HG03025 (cell line): ENCODE measurements around the gene JKAMP.

Source experiments
- ATAC-seq: cut with Tn5 transposase; IDR thresholded peaks from one replicate; pipeline ENCODE4 v1.9.1; 2021; ENCODE audit warnings: mild to moderate bottlenecking, moderate library complexity; ENCODE audit not compliant: unreplicated experiment, low FRiP score

JKAMP gene

DNA sequence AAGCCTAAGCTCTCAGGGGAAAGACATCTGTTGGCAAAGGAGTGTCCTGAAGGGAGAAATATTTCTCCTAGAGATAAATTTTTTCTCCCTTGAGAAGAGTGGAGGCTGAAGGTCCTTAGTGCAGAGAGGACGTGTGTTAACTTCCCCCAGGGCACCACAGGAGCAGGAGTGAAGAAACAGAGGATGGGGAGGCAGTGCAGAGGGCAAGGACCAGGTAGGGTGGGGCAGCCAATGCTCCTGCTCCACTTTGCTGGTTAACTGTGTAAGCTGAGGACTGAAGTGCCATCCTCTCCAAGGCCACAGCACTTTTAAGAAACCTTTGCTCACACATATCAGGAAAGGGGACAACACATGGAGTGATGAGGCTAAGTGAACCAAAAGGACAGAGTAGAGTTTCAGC, 4.2 kb upstream of the JKAMP start:
- ATAC-seq = no peak

DNA sequence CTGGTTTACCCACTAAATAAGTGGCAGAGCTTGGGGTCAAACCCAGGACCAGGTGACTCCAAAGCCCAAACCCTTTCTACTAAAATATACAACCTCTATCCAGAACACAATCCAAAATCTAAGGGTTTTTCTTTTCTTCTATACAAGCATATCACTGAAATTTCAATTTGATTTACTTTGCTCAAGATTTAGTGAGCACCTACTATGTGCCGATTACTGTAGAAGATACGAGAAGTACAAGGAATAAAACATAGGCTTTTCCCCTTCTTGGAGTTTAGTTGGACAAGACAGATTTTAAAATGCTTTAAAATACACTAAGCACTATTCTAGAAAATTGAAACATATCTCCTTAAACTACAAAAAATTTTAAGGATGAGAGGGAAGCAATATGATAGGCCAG, 2.9 kb upstream of the JKAMP start:
- no peak for ATAC-seq

- ATAC-seq = no peak
Measured at GRCh38 chr14:59481871-59482540, 2.3 kb upstream of the JKAMP start.

DNA sequence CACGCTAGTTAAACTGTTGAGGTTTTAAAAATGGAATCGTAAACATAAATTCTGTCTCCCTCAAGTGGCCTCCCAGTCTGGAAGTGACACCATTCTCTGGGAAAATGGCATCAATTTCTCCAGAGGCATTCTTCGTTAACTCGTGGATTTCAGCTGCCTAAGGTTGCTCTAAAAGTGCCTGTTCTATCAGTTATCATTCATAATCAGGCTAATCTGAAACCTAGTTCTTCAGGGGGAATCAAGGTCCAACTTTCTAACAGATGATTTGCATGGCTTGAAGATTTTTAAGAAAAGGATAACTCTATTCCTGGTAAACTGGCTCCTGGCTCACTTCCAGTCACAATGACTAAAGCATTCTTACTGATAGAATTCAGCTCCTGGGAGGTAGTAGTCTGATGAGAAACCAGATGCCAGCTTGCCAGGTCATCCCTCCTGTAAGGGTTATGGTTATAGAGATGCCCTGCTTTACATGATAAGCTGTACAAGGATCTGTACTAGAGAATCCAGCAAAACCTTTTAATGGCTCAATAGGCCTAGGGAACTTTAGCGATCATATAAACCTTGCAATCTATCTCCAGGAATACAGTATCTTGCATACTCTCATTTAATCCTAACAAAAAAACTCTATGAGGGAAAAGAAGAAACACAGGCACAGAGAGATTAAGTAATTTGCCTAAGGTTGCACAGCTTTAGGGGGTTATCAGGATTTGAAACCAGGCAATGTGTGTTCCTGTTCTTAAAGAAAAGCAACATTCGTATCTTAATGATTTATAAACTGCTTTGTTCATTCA, 1.6 kb upstream of the JKAMP start:
- ATAC-seq = no peak

GRCh38 chr14:59483363-59483762, 954 bp upstream of the JKAMP start:
- no peak for ATAC-seq

GRCh38 chr14:59484639-59485175, 390 bp downstream of the JKAMP start:
- ATAC-seq = peak; percentile 53

- ATAC-seq = no peak
Measured at GRCh38 chr14:59490756-59491155, 6.4 kb downstream of the JKAMP start.

GRCh38 chr14:59492384-59492783, 8.1 kb downstream of the JKAMP start:
- no peak for ATAC-seq

DNA sequence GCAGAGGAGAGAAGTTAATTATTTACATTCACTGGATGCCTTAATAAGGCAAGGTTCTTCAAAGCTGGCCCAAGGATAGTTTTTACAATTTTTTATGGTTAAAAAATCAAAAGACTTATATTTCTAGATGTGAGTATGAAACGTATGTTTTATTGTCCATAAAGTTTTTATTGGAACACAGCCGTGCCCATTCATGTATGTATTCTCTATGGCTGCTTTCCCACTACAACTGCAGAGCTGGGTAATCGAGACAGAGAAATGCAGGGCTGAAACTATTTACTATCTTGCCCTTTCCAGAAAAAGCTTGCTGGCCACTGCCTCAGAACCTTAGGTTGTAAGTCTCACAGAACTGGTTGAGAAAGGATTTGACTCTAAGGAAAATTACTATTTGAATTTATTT, 16.4 kb downstream of the JKAMP start:
- ATAC-seq = no peak

DNA sequence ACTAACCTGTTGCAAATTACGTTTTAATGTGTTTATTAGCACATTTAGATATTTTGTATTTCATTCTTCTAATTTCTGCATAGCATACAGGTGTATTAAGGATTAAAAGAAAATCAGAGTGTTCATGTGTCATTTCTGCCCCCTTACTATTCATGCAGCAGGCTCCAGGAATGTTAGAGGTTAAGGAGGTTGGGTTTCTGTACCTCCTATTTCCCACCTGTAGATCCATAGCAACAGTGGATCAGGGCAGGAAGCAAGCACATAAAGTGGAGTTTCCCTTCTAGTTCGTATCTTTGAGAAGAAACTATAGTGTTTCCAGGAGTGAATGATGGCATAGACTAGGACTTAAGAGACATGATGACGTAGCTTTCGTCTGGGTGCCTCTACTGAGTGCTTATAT, 18.9 kb downstream of the JKAMP start:
- no peak for ATAC-seq

- peak; percentile 63 for ATAC-seq
Measured at GRCh38 chr14:59507063-59507751, 22.9 kb downstream of the JKAMP start.

GRCh38 chr14:59507752-59508103, 23.4 kb downstream of the JKAMP start:
- no peak for ATAC-seq

DNA sequence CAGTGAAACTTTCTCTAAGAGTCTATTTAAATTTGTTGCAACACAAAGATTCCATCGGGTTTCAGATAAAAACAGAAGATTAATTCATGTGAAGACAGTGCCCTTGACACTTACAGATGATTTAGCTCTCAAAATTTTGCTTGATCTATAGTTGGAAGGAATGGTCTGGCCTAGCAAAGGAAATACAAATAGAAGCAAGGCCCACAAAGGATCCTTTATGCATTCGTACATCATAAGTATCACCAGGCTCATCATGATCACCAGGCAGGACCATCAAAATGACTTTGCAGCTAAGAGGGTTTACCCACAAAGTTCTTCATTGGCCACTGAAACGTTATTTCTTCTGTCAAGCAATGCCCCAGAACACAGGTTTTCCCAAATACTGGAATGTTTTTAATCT, 24.8 kb downstream of the JKAMP start:
- no peak for ATAC-seq

GRCh38 chr14:59510001-59510400, 25.7 kb downstream of the JKAMP start:
- no peak for ATAC-seq

- ATAC-seq = no peak
Measured at GRCh38 chr14:59510966-59511365, 26.6 kb downstream of the JKAMP start.

DNA sequence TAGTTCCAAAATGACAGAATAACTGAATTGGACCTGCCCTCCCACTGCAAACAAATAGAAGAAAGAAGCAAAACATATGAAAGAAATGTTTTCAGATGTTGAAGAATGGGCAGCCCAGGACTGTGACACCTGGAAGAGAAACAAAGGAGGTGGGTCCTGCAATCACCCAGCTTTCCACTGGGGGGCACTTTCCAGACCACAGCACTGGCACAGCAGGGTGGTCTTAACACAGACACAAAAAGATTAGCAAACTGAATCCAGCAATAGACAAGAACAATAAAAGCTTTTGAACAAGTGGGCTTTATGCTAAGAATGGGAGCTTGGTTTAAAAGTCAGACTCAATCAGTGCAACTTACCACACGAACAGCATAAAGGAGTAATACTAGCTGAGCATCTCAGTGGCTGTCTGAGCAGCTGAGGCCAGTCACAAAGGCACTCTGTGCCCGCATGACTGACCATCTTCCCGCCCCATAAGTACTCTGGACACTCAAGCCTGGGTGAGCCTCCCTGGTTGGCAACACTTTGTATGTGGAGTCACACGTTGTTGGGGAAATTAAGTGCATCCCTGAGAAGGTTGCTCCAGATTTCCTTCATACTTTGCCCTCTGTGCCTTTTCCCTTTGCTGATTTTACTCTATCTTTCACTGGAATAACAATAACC, 27.7 kb downstream of the JKAMP start:
- ATAC-seq = no peak

- ATAC-seq = no peak
Measured at GRCh38 chr14:59520224-59520623, 35.9 kb downstream of the JKAMP start.

DNA sequence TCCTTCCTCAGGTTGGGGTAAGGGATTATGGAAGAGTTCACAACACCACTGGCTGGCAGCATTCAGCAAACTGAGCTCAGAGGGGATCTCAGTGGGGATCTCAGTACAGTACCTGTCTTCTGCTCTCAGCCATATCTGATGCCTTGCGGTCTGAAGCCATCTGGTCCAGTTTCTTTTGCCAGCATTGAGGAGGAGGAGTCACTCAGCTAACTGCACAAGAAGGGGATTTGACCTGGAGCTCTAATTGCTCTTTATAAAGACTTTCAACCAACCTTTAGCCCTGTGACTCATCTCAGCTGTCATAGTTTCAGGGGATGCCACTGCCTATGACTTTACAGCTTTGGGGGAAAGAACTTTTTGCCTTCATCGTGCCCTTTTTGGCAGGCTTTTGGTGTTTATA, 44.9 kb downstream of the JKAMP start:
- ATAC-seq = no peak

GRCh38 chr14:59530349-59530748, 46.0 kb downstream of the JKAMP start:
- ATAC-seq = no peak

GRCh38 chr14:59532419-59532818, 48.1 kb downstream of the JKAMP start:
- ATAC-seq = no peak
